NCI-H526 treated with DMSO at 0.1 percent for 48 hours (cell line): ENCODE results near the gene PPIA.

Source experiments
- DNase-seq: peaks from one replicate; lab custom pipeline; 2025; lab: John Stamatoyannopoulos, UW

The PPIA gene

DNA sequence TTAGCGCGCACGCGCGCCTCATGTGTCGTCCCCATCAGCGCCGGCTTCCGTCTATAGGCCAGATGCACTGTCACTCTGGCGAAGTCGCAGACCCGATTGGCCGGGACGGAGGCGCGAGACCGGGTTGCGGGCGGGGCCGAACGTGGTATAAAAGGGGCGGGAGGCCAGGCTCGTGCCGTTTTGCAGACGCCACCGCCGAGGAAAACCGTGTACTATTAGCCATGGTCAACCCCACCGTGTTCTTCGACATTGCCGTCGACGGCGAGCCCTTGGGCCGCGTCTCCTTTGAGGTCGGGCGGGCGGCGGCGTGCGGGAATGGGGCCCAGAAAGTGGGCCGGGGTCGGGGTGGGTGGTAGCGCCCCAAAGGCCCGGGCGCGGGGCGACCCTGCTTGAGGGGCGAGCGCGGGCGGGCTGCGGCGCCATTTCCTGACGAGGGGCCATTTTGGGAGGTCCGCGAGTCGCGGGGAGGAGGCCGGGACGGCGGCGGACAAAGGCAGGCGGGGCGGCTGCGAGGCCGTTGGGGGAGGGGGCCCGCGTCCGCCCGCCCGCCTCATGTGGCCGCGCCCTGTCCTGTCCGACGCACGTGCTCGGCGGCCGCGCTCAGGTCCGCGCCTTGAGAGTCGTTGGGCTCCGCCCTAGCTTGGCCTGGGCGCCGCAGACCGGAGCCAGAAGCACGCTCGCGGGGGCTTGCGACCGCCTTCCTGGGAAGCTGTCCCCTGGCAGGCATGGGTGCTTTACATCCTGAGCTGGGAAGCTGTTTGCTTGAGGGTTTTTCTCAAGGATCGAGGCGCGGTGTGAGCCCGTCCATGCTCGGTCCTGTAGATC lies at the start of gene PPIA:
Gene PPIA, plus strand, starts transcription at position 178 of the 825 bp plus-strand sequence. Its CDS starts 44 bp downstream, at position 222.
- DNase-seq: peak; percentile 92

DNA sequence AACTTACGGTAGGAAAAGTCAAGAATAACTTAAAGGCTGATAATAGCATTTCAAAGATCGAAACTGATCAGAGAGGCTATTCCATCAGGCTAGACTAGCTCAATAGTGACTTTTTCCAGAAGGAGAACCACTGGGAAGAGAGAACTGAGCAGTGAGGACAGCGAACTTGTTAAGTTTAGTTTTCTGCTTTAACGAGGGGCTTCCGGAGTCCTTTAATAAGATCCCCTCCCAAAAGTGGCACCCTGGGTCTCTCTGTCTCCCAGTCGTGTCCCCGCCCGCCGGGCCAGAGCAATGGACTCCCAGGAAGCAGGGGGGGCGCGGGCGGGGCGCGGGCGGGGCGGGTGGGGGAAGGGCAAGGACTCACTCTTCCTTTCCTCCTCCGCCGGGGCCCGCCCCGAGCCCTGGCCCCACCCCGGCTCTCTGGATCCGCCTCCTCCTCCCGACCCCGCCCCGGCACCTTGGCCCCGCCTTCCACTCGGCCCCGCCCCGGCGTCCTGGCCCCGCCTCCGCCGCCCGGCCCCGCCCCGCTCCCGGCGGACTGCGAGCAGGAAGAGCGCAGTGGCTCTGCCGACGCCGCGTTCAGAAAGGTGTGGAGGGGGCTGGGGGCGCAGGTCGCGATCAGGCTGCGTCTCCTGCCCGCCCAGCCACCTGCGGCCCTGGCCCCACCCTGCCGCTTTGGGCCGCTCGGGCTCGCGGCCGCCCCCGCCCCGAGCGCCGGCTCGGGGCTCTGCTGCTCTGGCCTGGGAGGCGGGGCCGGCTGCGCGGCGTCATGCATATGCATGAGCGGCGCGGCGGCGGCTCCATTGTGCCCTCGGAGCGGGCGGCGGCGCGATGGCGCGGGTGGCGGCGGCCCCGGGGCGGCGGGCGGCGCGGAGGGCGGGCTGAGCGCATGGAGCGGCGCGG lies 48.2 kb upstream of the PPIA start, which contains the start of gene ZMIZ2:
Gene ZMIZ2, plus strand, starts transcription at position 803 of the 903 bp plus-strand sequence. CDS start 7,403 bp downstream, outside the sequence.
- DNase-seq: peak; percentile 73

DNA sequence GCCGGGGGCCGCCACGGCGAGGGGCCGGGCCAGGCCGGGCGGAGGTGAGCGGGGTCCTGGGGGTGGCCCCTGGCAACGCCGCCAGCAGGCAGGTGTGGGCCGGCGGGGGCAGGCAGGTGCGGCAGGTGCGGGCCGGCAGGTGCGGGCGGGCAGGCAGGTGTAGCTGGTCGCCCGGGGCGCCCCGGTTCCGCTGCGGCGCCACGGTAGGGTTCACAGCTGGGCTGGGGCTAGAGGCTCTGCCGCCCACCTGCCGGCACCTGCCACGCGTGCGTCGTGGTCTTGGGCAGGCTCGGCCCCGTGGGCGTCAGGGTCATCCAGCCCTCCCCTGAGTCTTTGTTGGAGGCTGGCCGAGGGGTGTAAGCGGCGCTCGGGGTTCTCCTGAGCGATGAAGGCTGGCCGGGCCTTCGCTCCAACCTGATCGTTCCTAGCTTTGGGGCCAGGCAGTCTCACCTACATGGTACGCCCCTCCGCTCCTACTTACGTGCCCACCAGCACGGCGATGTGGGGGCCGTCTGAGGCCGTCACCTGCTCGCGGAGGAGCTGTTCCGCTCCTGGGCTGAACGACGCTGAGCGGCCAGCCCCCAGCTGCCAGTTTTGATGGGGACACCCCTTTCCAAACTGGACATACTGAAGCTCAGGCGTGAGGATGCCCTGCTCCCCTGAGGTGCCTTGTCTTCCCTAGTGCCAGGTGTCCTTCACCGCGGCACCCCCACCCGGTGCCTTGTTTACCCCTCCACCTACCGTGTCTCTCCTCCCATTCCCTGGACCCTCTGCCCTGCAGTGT lies 47.3 kb upstream of the PPIA start:
- peak; percentile 57 for DNase-seq

DNA sequence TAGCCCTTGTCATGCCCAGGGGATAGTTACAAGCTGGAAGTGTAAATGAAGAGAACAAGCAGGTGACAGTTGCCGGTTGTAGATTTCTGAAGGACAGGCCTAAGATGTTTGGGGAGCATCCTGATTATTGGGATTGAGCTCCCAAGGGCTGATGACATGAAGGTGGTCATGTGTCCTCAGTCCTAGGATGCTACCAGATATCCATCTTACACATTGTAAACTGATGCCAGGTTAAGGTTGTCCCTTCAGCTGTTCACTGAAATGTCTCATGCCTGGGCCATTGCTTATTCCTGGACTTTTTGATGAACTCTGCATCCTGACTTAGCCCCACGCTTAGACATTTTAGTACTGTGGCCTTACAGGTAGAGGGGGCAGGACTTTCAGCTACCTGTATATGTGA lies 46.5 kb upstream of the PPIA start:
- DNase-seq: no peak

DNA sequence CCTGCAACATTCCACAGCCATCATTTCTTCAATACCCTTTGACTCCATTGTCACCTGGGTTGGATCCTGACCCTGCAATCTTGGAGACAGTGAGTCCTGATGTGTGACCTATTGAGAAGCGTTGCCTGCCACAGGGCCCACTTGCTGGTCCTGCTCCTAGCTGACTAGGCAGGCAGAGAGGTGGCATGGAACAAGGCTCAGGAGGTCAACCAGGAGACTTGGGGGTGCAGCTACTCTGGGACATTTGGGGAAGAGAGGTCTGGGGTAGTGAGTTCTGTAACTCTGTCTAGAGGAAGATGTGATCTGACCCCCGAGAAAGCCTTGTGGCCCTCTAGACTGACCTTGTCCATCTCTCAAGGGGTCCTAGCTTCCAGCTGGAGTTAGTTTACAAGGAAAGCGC lies 46.1 kb upstream of the PPIA start:
- DNase-seq: no peak

DNA sequence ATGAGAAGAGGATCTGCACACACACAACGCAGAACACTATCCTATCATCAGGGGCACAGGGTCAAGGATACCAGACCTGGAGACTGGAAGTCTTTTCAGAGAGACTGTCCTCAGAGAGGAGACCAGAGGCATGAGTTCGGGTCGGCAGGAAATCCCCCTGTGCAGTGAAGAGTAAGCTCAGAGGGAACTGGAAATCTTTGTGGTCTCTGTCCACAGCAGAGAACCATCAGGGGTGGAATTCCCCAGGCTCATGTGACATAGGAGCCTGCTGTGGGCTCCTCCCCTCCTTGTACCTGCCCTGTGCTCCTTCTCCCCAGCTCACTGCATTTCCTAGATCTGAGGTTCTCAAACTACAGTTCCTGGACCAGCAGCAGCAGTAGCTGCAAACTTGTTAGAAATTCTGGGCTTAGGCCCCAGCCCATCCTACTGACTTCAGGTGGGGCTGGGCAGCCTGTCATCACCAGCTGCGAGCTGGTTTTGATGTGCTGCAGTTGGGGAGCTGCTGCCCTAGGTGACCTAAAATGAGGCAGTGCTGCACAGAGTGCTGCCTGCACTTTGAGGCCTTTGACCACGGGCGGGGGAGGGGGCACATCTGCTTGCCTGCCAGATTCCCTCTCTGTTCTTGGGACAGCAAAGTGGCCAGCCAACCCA lies 45.4 kb upstream of the PPIA start:
- DNase-seq: no peak

DNA sequence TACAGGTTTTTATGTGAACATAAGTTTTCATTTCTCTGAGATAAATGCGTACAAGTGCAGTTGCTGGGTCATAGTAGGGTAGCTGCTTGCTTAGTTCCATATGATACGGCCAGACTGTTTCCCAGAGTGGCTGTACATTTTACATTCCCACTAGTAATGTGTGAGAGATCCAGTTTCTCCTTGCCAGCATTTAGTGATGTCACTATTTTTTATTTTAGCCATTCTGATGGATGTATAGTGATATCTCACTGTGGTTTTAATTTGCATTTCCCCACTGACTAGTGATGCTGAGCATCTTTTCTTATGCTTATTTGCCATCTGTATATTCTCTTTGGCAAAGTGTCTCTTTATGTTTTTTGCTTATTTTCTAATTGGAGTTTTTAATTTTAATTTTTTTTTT lies 43.7 kb upstream of the PPIA start:
- DNase-seq: no peak

DNA sequence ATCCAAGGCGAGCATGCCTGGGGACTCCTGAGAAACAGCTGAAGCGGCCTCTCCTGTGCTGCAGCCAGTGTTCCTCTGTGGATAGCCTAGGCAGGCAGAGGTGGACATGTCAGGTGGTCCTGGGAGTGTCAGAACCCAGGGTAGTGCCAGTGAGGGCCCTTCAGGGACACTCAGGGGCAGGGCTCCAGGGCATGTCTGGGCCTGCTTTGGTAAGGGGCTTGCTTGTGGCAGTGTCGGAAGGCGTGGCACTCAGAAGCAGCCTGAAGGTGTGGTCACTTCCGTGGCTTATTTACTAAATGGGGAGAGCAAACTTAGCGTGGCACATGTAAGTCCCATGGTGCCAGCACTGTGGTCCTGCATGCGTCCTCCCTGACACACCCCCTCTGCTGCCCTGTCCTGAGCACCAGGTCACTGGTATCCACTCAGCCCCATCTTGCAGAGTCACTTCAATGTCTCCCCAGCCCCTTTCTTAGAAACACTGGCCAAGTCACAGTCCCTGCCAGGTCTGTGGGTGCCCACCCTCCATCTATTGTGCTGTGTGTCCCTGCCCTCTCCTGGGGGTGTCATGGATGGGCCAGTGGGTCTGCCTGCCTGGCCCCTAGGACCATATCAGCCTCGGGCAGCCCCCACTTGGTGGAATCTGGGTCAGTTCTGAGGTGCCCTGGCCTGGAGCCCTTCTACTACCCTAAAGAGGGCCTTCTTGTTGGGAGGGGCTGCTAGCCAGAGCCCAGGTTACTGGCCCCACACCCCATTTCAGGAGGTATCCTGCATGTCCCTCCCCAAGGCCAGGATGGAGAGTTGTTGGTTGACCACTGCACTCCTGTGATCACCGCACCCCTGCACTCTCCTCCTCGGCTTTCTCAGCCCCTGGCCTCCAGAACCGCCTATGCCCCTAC lies 41.4 kb upstream of the PPIA start:
- DNase-seq: no peak

DNA sequence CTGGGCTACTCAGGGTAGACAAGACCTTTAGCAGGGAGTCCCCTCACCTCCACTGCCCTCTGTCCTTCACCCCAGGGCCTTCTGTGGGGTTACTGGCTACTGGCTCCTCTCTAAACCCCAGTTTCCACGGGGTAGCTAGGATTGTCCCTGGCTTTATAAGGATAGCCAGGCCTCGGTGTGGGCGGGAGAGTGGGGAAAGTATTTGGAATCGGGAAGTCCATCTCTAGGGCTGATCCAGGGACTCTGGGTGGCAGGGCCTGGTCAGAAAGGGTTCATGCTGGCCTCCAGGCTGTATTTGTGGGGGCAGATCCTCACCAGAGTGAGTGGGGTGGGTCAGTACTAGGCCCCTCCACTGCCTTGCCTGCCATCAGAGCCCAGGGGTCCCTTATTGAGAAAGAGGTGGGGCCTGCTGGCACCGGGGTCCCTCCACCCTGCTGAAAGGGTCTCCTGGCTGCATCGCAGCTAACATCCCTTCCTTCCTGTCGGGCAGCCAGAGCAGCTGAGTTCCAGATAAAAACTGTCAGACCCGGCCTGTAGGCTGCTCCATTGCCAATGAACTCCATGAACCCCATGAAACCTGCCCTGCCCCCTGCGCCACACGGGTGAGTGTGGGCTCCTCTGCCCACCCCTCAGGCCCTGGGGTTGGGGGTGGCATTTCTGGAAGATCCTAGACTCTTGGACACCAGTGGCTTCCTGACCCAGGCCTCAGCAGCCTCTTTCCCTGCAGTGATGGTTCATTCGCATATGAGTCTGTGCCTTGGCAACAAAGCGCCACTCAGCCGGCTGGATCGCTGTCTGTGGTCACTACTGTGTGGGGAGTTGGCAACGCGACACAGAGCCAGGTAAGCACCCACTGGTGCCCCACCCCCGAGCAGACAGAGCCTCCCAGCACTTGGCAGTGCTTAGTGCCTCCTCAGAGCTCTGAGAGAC lies 40.5 kb upstream of the PPIA start:
- DNase-seq: no peak

DNA sequence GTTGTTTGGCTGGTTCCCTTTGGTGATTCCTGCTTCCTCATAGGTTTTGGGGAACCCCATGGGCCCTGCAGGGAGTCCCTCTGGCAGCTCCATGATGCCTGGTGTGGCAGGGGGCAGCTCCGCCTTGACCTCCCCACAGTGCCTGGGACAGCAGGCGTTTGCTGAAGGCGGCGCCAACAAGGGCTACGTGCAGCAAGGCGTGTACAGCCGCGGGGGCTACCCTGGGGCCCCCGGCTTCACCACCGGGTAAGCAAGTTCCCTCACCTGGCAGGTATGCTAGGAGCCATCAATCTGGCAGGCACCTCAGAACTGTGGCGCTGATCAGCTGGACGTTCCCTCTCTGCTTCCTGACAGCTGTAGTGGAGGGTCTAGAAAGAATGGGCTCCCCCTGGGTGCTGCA lies 39.6 kb upstream of the PPIA start:
- no peak for DNase-seq

DNA sequence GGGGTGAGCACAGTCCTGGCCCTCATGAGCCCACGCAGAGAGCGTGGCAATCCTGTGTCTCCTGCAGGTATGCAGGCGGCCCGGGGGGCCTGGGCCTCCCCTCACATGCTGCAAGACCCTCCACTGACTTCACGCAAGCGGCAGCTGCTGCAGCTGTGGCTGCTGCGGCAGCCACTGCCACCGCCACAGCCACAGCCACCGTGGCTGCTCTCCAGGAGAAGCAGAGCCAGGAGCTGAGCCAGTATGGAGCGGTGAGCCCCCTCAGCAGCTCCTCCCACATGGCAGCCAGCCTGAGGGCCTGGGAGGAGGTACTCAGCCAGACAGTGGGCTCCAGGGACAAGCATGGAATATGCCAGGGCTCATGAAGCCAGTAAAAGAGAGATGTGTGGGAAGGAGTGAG lies 39.2 kb upstream of the PPIA start:
- DNase-seq: no peak

DNA sequence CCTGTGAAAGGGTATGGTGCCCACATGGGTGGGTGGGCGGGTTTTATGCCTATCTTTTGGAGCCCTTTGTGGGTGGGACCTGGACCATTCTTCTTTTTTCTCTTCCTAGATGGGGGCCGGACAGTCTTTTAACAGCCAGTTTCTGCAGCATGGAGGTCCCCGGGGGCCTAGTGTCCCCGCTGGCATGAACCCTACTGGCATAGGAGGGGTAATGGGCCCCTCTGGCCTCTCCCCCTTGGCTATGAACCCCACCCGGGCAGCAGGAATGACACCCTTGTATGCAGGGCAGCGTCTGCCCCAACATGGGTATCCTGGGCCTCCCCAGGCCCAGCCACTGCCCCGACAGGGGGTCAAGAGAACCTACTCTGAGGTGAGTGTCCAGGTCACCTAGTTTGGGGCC lies 38.7 kb upstream of the PPIA start:
- DNase-seq: no peak

DNA sequence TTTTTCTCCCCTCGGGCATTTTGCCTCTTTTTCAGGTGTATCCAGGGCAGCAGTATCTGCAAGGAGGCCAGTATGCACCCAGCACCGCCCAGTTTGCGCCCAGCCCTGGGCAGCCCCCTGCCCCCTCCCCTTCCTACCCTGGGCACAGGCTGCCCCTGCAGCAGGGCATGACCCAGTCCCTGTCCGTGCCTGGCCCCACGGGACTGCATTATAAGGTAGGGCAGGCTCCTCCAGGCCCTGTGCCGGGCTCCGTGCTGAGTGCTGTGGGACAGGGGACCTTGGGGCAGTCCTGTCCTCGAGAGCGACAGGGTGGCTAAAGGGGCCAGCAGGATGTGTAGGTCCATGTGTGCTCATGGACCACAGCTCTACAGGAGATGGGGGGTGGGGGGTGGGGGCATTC lies 37.2 kb upstream of the PPIA start:
- DNase-seq: no peak

DNA sequence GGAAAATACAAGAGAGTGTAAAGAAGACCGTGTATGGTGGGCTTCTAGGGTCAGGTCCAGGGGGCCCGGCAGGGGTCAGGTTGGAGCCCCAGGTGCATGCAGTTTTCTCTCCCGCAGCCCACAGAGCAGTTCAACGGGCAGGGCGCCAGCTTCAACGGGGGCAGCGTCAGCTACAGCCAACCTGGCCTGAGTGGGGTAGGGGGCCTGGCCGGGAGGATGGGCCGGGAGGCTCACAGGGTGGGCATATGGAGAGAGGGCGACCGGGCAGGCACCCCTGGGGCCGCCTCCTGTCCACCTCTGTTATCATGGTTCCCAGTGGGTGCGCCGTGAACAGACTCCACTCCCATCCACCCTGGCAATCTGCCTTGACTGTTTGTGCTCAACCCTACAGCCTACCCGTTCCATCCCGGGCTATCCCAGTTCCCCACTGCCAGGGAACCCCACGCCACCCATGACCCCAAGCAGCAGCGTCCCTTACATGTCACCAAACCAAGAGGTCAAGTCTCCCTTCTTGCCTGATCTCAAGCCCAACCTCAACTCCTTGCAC lies 36.4 kb upstream of the PPIA start:
- no peak for DNase-seq

DNA sequence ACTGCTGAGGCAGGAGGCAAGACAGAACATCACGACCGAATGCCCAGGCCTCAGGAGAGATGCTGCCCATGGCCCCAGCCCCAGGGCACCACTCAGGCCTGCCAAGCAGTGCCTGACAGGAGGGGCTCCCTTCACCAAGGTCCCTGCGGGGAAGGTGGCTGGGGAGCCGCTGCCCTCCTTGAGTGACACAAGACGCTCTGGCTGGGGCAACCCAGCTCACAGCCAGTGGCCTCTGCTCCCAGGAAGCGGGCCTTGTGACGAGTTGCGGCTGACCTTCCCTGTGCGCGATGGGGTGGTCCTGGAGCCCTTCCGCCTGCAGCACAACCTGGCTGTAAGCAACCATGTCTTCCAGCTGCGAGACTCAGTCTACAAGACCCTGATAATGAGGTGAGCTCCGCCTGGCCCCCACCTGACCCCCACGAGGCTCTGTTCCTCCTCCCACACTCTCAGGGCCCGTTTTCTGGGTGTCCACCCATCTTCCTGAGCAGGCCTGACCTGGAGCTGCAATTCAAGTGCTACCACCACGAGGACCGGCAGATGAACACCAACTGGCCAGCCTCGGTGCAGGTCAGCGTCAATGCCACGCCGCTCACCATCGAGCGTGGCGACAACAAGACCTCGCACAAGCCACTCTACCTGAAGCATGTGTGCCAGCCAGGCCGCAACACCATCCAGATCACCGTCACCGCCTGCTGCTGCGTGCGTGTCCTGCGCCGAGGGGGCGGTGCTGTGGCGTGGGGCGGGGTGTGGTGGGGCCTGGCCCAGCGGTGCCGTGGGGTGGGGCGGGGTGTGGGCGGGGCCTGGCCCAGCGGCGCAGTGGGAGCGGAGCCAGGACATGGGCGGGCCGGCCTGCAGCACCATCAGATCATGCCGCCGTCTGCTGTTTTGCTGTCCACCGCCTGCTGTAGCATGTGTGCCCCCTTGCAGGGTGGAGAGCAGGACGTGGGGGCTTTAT lies 35.0 kb upstream of the PPIA start:
- no peak for DNase-seq

DNA sequence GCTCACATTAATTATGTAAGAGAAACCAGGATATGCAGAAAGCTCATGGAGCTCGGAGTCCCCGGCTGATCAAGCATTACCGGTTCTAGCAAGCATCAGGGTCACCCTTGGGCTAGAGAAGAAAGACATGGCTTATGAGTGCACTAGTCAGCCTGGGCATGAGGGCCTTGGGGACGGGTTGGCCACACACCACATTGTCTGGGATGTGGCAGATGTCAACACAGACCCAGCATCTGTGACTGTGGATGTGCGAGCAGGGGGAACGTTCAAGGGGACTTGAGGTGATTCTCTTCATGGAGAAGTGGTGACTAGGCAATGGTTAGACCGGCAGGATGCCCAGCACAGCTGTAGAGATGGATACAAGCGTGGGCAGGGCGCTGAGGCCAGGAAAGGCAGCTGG lies 34.2 kb upstream of the PPIA start:
- no peak for DNase-seq

DNA sequence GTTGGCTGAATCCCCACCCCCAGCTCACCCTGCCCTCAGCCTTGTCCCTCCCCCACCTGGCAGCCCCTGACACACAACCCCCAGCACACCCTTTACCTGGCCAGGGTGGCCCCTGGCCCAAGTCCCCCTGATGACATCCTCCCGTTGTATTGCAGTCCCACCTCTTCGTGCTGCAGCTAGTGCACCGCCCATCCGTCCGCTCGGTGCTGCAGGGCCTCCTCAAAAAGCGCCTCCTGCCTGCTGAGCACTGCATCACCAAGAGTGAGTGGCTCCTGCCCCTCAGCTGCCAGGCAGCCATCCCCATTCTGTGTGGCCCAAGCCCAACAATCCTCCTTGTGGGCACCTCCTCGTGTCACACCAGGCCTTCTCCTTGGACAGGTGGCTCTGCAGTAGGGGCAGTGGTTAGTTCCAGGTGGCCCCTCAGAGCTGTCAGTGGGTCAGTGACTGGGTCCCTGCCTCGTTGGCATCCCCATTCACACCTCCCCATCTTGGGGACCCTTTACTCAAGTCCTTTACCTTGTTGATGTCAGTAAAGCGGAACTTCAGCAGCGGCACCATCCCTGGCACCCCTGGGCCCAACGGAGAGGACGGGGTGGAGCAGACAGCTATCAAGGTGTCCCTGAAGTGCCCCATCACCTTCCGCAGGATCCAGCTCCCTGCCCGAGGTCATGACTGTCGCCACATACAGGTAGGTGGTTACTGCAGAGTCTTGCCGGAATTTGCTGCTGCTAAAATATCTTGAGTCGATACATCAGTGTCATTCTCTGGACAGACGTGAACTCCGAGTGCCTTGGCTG lies 33.6 kb upstream of the PPIA start:
- no peak for DNase-seq
